WTC11 (cell line): Measurements from ENCODE around the gene RPS6KB2.

ENCODE experiments used
- AFF4 ChIP-seq: sonication (generic); formaldehyde crosslinking; IDR thresholded peaks from 2 replicates; pipeline ENCODE4 v1.8.1; 2023; ENCODE audit warnings: mild to moderate bottlenecking, missing genetic modification reagents, borderline replicate concordance
- ATF2 ChIP-seq: sonication (generic); formaldehyde crosslinking; IDR thresholded peaks from 2 replicates; pipeline ENCODE4 v1.8.1; 2022; ENCODE audit warnings: low read depth, missing genetic modification reagents, borderline replicate concordance
- ATF3 ChIP-seq: sonication (generic); formaldehyde crosslinking; conservative IDR thresholded peaks from 2 replicates; pipeline ENCODE4 v1.8.1; 2022; ENCODE audit warnings: mild to moderate bottlenecking, missing genetic modification reagents
- CTCF ChIP-seq: fragments of 200-600 bp; IDR thresholded peaks from 2 replicates; pipeline ENCODE4 v1.8.0; 2022; ENCODE audit warnings: antibody characterized with exemption
- ELF4 ChIP-seq: sonication (generic); formaldehyde crosslinking; IDR thresholded peaks from 2 replicates; pipeline ENCODE4 v1.8.1; 2022; ENCODE audit warnings: low read depth, mild to moderate bottlenecking, moderate library complexity, missing genetic modification reagents
- ETV6 ChIP-seq: sonication (generic); formaldehyde crosslinking; IDR thresholded peaks from 2 replicates; pipeline ENCODE4 v1.8.1; 2022; ENCODE audit warnings: mild to moderate bottlenecking, missing genetic modification reagents
- JUN ChIP-seq: sonication (generic); formaldehyde crosslinking; IDR thresholded peaks from 2 replicates; pipeline ENCODE4 v1.8.0; 2023; ENCODE audit warnings: mild to moderate bottlenecking, missing genetic modification reagents
- KAT7 ChIP-seq: sonication (generic); formaldehyde crosslinking; IDR thresholded peaks from 2 replicates; pipeline ENCODE4 v1.8.1; 2023; ENCODE audit warnings: missing genetic modification reagents, mild to moderate bottlenecking, borderline replicate concordance
- NFATC4 ChIP-seq: fragments of 250-450 bp; sonication (Bioruptor Pico); IDR thresholded peaks from 2 replicates; pipeline ENCODE4 v1.9.0; 2021; ENCODE audit warnings: mild to moderate bottlenecking
- NR2C2 ChIP-seq: sonication (generic); formaldehyde crosslinking; IDR thresholded peaks from 2 replicates; pipeline ENCODE4 v1.8.0; 2022; ENCODE audit warnings: mild to moderate bottlenecking, missing genetic modification reagents
- SMAD3 ChIP-seq: sonication (generic); formaldehyde crosslinking; IDR thresholded peaks from 2 replicates; pipeline ENCODE4 v1.8.0; 2022; ENCODE audit warnings: missing genetic modification reagents, mild to moderate bottlenecking, borderline replicate concordance
- USF1 ChIP-seq: sonication (generic); formaldehyde crosslinking; IDR thresholded peaks from 2 replicates; pipeline ENCODE4 v1.8.0; 2022; ENCODE audit warnings: mild to moderate bottlenecking, missing genetic modification reagents
- USF2 ChIP-seq: sonication (generic); formaldehyde crosslinking; IDR thresholded peaks from 2 replicates; pipeline ENCODE4 v1.8.1; 2023; ENCODE audit warnings: mild to moderate bottlenecking, missing genetic modification reagents, moderate library complexity
- ZBTB21 ChIP-seq: sonication (generic); formaldehyde crosslinking; IDR thresholded peaks from 2 replicates; pipeline ENCODE4 v1.8.1; 2023; ENCODE audit warnings: mild to moderate bottlenecking, missing genetic modification reagents, borderline replicate concordance

- TF ChIP-seq KAT7 (no peak), CTCF (no peak), ELF4 (CRISPR knock-in tag) (no peak), ATF2 (CRISPR knock-in tag) (no peak), ETV6 (CRISPR knock-in tag) (no peak), JUN (CRISPR knock-in tag) (no peak), USF1 (CRISPR knock-in tag) (no peak), USF2 (CRISPR knock-in tag) (no peak), ZBTB21 (CRISPR knock-in tag) (no peak), NR2C2 (CRISPR knock-in tag) (no peak), AFF4 (CRISPR knock-in tag) (no peak), NFATC4 (CRISPR knock-in tag) (no peak), ATF3 (CRISPR knock-in tag) (no peak), SMAD3 (CRISPR knock-in tag) (no peak)
Observed at GRCh38 chr11:67423466-67423865, 4.8 kb upstream of the RPS6KB2 start.
